ENCODE measurements around the gene PHF21A.

Gene PHF21A

DNA sequence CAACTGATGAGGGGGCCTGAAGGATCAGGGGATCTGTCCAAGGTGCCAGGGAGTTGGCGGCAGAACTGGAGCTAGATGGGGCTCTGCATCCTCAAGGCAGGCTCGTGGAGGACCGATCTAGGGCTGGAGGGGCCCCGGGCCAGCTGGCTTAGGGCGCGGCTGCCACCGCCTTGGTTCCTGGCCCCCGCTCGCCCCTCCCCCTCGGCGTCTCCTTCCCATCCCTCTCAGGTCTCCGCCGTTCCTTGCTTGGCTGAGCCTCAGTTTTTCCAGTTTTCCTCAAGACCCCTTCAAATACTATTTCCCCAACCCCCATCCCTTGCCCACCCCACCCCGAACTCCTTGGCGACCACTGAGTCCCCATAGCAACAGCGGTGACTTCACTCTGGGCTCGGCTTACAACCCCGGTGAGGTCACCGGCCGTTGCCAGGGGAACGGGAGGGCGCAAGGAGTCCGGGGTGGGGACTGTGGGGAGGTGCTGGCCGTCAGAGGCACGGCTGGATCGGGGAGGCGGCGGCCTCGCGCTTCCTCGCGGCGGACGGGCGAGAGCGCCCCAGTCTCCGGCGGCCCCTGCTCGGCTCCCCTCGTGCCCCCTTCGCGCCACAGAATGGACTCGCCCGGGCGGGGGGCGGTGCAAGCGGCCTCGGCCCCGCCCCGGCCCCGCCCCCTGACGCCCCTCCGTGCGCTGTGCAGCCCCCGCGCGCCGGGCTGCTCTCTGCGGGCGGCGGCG, 221.6 kb downstream of the PHF21A start:
- peak; percentile 30 to 50 for DNase-seq

DNA sequence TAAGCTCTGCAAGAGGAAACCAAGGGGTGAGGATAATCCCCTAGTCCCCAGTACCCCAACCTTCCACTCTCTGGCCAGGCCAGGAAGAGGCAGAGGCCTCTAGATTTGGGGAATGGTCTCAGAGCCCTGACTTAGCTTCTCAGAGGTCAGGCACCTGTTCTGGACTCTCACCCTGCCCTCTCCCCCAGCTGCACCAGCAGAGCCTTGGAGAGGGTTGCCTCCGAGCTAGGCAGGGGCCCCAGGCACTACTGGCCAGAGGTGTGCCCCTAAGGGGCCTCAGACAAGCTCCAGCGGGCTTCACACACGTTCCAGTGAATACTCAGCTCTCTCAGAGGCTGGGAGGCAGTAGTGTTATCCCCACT, 222.2 kb downstream of the PHF21A start:
- DNase-seq = no peak

- no peak for DNase-seq
Measured at GRCh38 chr11:45897556-45897955, 223.7 kb downstream of the PHF21A start.

DNA sequence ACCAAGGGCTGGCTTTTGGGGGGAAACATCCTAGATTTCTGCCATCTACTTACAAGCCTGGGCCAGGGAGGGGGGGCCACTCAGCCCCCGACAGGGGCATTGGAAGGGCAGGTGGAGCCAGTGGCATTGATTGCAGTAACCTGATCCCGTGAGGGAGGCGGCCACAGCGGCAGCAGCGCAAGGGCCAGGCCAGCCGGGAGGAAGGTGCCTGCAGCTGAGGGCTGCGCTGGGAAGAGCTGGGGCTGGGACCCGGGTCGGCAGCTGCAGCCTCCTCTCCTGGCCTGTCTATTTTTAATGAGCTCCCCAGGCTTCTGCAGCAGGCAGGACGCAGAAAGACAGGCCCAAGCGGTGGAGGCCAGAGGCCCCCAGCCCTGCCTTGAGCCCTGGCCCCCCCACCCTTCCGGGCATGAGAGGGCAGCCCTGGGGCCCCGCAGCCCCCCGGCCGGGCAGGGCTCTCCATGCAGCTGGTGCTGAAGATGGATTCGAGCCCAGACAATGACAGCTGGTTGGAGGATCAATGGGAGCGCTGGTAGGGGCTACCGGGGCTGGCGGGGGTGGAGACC, 224.8 kb downstream of the PHF21A start:
- DNase-seq = no peak

DNA sequence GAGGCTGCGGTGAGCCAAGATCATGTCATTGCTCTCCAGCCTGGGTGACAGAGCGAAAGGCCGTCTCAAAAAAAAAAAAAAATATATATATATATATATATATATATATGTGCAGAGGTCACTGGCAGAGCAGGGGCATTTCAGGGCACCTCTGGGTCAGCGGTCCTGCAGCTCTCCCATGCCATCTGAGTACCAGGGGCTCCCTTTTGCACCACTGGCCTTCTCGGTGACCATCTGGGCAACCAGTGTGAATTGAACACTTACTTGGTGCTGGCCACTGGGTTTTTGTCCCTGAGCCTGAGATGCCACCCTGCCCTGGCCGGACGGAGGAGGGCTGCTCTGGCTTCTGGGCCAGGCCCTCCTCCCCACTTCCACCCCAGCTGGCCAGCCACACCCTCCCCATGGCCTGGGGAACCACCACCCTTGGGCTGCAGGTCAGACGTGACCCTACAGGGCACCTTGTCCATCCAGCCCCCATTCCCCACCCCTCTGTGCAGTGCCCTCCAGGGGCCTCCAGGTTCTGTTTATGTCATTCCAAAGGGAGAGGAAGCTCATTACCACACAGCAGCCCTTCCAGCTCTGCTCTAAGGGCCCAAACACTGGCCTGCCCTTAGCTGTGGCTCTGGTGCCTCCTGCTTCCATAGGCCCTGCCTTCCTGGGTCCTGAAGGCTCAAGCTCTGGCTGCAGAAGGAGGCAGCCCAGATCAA, 225.5 kb downstream of the PHF21A start:
- no peak for DNase-seq

DNA sequence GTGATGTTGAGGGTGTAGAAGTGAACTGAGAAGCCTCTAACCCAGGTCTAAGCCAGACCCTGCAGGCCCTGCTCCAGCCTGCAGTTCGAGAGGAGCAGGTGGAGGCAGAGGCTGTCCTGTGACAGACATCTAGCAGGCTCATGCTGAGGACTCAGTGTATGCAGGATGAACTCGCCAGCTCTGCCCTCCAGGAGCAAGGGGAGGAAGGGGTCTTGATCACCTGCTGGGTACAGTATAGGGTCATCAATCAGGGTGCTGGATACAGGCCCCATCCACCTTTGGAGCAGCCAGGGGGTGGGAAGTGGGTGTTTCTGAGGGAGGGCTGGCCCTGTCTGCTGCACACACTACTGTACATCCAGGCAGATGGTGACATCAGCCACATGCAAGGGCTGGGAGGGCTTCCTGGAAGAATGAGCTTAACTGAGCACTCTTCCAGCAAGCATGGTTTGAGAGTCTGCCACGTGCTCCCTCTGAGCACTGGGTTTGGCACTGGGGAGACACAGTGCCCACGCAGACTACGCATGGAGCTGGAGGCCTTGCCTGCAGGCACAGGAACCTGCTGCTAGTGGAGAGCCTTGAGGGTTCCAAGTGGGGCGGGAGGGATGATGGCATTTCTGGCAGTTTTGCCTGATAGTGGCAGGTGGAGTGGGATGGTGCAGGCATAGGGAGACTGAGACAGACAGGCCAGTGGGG, 226.6 kb downstream of the PHF21A start:
- no peak for DNase-seq

- no peak for DNase-seq
Measured at GRCh38 chr11:45892856-45893255, 228.4 kb downstream of the PHF21A start.

GRCh38 chr11:45890886-45891550, 230.2 kb downstream of the PHF21A start:
- DNase-seq = no peak

DNA sequence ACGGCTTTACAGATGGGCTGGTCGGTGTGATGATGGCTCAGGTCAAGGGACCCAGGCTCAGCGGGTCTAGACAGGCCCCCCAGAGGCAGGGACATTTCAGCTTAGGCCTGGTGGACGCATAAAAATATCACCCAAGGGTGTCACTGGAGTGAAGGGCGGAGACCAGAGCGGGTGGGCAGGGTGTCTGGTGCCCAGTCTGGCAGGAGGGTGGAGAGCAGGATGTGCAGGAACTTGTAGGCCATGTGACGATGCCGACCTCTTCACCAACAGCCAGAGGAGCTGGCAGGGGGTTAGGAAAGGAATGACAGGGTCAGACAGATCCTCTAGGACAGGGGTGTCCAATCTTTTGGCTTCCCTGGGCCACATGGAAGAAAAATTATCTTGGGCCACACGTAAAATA, 231.3 kb downstream of the PHF21A start:
- DNase-seq = no peak

GRCh38 chr11:45889555-45889954, 231.7 kb downstream of the PHF21A start:
- no peak for DNase-seq

DNA sequence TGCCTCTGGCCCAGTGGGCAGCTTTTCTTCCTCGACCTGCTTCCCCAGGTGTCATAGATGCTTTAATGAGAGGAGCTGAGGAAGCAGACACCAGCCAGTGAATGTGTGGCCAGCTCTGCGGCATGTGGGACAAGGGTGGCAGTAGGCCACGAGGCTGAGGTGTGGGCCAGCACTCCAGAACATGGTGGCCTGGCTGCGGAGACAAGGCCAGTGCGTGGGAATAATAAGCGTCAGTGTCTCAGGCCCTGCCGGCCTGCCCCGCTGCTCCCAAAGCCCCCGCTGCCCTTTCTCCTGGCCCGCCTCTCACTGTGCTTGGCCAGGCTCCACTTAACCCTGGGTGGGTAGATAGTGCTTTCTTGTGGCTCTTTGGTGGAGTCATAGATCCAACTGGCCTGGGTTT, 233.7 kb downstream of the PHF21A start:
- DNase-seq = no peak

DNA sequence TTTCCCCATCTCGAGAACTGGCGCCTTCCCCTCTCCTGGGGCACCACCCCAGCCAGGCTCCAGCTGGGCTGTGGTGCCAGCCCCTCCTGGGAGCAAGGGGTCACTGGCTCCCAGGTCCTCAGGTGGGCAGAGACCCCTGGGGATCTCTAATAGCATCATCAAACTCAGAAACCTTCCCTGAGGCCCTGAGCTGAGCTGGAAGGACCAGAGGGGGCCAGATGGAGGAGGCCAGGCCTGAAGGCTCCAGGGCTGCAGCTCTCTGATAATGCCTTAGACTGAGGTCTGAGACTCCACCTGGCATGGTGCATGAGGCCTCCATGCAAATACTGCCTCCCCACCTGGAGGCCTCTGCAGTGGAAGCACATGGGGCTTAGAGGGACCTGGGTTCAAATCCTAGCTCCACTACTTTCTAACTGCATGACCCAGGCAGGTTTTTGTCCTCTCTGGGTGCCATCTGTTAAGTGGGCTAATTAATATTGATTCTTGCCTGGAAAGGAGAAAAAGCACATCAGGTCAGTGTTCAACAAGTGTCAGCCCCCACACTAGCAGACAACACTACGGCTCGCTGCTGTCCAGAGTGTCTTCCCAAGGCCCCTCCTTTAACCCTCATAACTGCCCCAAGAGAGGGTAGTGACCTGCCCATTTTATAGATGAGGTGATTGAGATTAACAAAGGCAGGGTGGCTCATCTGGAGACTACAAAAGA, 234.3 kb downstream of the PHF21A start:
- DNase-seq = no peak

DNA sequence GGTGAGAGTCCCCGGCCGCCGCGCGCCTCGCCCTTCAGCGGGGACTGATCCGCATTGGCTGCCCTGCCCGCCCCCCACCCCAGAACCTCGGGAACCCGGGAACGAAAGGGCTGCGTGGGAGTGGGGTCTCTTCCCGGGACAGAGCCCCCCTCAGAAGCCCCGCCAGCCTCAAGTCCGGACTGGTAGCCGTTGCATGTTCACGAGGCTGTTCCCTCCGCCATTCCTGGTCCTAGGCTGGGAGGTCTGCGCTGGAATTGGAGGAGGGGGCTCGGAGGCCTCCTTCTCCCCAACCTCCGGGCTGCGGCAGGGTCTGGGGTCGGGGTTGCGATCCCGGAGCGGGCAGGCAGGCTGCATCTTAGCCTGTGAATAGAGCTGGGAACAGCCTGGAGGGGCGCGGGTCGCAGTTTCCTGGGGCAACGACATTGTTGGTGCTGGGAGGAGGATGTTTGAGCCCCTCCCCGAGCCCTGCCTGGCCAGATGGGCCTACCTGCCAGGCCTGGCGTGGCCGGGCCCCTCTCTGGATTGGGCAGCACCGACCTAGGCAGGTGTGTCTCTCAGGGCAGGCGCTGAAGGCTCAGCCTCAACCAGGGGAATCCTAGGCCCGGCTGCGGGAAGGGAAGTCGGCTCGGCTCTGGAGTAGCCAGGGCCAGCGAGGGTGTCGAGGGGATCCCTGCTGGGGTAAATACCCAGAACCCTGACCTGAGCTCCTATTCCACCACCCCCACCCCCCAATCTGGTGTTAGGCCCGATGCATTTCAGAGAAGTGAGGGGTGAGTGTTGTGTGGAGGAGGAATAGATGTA, 235.1 kb downstream of the PHF21A start:
- no peak for DNase-seq

GRCh38 chr11:45885274-45885920, 235.9 kb downstream of the PHF21A start, which contains the start of gene MAPK8IP1:
Gene MAPK8IP1 (plus strand): TSS chr11:45885651. CDS start chr11:45885821, 170 bp downstream.
- DNase-seq = no peak

- DNase-seq = no peak
Measured at GRCh38 chr11:45884596-45885185, 236.6 kb downstream of the PHF21A start.
